ENCODE results near the gene SLX9. TPM values are rescaled to one million over a fixed set of nuclear protein-coding genes. Genes with fewer than 3 reads are reported as not detected.

SLX9 gene
- total RNA-seq, 4 donors from 2014 or later: 8.6 to 24.3 (median 10.5) TPM; not detected in 1

GRCh38 chr21:45003331-45004058 lies 63.7 kb downstream of the SLX9 start:
- intact Hi-C loops (cut with DNase I; ENCODE audit: low total_unique reads): no loop called here
- Histone ChIP-seq H3K4me3 (no peak overlapping the region), H3K36me3 (no peaks in the 10 kb centered on the region), H3K9me3 (no peaks in the 10 kb centered on the region), H3K27me3 (no peaks in the 10 kb centered on the region), H3K4me1 (no peaks in the 10 kb centered on the region), H3K27ac (no peak overlapping the region)
- no peak for TF ChIP-seq POLR2A (IDR thresholded peaks at IDR 0.05)
- TF ChIP-seq CTCF (IDR thresholded peaks at IDR 0.05): no peak
- DNase-seq: peak in 1 of 2 donors; percentile 11

GRCh38 chr21:45004059-45004422 lies 64.2 kb downstream of the SLX9 start:
- intact Hi-C loops (cut with DNase I; ENCODE audit: low total_unique reads): no loop called here
- DNase-seq: peak in 1 of 2 donors; percentile 6
- no peak overlapping the region for H3K27ac ChIP-seq
- no peak for TF ChIP-seq POLR2A (IDR thresholded peaks at IDR 0.05)
- no peak for TF ChIP-seq CTCF (IDR thresholded peaks at IDR 0.05)
- no peaks in the 10 kb centered on the region for H3K9me3 ChIP-seq
- no peaks in the 10 kb centered on the region for H3K36me3 ChIP-seq
- H3K27me3 ChIP-seq: no peaks in the 10 kb centered on the region
- H3K4me1 ChIP-seq: no peaks in the 10 kb centered on the region
- H3K4me3 ChIP-seq: no peak overlapping the region

GRCh38 chr21:45004481-45005247 lies 64.8 kb downstream of the SLX9 start:
- DNase-seq: peak in 1 of 2 donors; percentile 13
- H3K27ac ChIP-seq: no peak overlapping the region
- H3K4me1 ChIP-seq: no peaks in the 10 kb centered on the region
- no peaks in the 10 kb centered on the region for H3K9me3 ChIP-seq
- TF ChIP-seq POLR2A (IDR thresholded peaks at IDR 0.05): no peak
- TF ChIP-seq CTCF (IDR thresholded peaks at IDR 0.05): no peak
- no peaks in the 10 kb centered on the region for H3K36me3 ChIP-seq
- no peaks in the 10 kb centered on the region for H3K27me3 ChIP-seq
- no peak overlapping the region for H3K4me3 ChIP-seq
- intact Hi-C loops (cut with DNase I; ENCODE audit: low total_unique reads): no loop called here

GRCh38 chr21:45006536-45007095 lies 66.8 kb downstream of the SLX9 start:
- Histone ChIP-seq H3K9me3 (no peaks in the 10 kb centered on the region), H3K36me3 (no peaks in the 10 kb centered on the region), H3K27ac (no peak overlapping the region), H3K4me3 (no peak overlapping the region), H3K27me3 (no peaks in the 10 kb centered on the region), H3K4me1 (no peaks in the 10 kb centered on the region)
- intact Hi-C loops (cut with DNase I; ENCODE audit: low total_unique reads): no loop called here
- TF ChIP-seq CTCF (IDR thresholded peaks at IDR 0.05): no peak
- no peak for TF ChIP-seq POLR2A (IDR thresholded peaks at IDR 0.05)
- no peak for DNase-seq

GRCh38 chr21:45009616-45010015 lies 69.8 kb downstream of the SLX9 start:
- no peaks in the 10 kb centered on the region for H3K4me1 ChIP-seq
- H3K27me3 ChIP-seq: no peaks in the 10 kb centered on the region
- H3K4me3 ChIP-seq: no peak overlapping the region
- no peaks in the 10 kb centered on the region for H3K36me3 ChIP-seq
- H3K9me3 ChIP-seq: no peaks in the 10 kb centered on the region
- intact Hi-C loops (cut with DNase I; ENCODE audit: low total_unique reads): no loop called here
- TF ChIP-seq POLR2A (IDR thresholded peaks at IDR 0.05) (no peak), CTCF (IDR thresholded peaks at IDR 0.05) (no peak)
- no peak for DNase-seq
- no peak overlapping the region for H3K27ac ChIP-seq

Data from uterus (tissue), 4 donors.